HG02884 (cell line): ENCODE measurements around the gene PRKAR1B.
"Not testable (repeated sequence)": the region's sequence is repeated elsewhere in the genome, so short reads cannot be mapped to it uniquely, and the experiment has no call there.

Experiments used
- ATAC-seq: cut with Tn5 transposase; IDR thresholded peaks from one replicate; pipeline ENCODE4 v1.9.1; 2021; ENCODE audit warnings: mild to moderate bottlenecking, moderate library complexity; ENCODE audit not compliant: unreplicated experiment

PRKAR1B gene

DNA sequence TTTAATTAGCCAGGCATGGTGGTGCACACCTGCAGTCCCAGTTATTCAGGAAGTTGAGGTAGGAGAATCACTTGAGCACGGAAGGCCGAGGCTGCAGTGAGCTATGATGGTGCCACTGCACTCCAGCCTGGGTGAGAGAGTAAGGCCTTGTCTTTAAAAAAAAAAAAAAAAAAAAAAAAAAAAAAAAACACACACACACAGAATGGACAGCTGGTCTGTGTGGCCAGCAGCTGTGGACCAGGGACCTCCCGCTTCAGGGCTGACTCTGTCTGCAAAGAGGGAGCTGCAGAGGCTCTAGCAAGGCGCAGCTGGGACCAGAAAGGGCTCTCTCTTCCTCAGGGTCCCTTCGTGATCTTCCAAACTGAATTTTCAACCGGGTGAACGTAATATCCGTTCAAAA lies 54.2 kb downstream of the PRKAR1B start:
- ATAC-seq: no peak

DNA sequence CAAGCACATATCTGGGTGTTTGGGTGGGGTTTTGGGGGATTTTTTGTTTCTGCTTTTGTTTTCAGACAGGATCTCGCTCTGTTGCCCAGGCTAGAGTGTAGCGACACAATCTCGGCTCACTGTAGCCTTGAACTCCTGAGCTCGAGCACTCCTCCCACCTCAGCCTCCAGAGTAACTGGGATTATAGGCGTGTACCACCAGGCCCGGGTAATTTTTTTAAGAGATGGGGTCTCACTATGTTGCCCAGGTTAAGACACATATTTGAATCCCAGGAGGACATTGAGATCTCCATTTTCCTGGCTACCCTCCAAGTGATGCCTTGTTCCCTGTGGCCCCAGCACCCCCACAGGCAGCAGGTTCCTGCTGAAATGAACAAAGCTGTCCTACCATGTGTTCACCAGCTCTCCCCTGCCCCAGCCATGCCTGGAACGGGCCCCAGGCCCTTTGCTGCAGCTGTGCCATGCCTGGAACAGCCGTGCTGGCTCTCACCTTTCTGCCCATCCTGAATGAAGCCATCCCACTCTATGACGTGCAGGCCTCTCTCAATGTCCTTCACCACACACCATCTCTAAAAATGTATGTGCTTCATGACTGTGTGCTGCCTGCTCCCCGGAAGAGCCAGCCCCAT lies 55.6 kb downstream of the PRKAR1B start:
- ATAC-seq: no peak

DNA sequence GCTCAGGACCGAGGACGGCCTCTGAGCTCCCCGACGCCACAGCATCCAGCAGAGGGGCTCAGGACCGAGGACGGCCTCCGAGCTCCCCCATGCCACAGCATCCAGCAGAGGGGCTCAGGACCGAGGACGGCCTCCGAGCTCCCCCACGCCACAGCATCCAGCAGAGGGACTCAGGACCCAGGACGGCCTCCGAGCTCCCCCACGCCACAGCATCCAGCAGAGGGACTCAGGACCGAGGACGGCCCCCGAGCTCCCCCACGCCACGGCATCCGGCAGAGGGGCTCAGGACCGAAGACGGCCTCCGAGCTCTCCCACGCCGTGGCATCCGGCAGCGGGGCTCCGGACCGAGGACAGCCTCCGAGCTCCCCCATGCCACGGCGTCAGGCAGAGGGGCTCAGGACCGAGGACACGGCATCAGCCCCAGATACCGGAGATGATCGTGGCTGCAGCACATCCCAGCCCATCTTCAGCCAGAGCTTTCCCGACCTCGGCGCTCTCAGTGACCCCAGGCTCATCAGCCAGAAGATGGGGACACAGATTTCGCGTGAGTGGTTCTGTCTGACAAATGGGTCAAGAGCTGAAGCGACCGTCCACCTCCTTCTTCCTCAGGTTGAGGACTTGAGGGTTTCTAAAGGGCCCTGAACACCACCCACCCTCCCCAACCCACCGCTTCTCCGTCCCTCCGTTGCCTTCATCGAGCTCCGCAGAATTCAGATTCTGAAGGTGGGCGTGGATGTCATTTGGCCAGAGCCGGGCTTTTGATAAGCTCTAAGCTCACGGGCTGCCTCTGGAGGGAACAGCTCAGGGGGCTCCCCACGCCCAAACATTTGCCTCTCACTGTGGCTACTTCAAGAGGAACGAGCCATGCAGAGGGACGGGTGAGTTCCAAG lies 56.3 kb downstream of the PRKAR1B start:
- no peak for ATAC-seq

DNA sequence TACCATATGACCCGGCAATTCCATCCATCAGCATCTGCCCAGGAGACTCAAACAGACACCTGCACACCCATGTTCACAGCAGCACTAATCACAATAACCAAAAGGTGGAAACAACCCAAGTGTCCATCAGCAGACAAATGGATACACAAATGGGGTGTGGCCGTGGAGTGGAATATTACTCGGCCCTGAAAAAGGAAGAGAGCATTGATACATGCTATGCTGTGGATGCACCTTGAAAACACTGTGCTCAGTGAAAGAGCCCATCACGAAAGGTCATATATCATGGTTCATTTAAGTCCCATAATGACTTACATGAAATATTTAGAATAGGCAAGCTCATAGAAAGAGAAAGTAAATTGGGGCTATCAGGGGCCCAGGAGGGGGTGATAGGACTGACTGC lies 58.1 kb downstream of the PRKAR1B start:
- ATAC-seq: no peak

DNA sequence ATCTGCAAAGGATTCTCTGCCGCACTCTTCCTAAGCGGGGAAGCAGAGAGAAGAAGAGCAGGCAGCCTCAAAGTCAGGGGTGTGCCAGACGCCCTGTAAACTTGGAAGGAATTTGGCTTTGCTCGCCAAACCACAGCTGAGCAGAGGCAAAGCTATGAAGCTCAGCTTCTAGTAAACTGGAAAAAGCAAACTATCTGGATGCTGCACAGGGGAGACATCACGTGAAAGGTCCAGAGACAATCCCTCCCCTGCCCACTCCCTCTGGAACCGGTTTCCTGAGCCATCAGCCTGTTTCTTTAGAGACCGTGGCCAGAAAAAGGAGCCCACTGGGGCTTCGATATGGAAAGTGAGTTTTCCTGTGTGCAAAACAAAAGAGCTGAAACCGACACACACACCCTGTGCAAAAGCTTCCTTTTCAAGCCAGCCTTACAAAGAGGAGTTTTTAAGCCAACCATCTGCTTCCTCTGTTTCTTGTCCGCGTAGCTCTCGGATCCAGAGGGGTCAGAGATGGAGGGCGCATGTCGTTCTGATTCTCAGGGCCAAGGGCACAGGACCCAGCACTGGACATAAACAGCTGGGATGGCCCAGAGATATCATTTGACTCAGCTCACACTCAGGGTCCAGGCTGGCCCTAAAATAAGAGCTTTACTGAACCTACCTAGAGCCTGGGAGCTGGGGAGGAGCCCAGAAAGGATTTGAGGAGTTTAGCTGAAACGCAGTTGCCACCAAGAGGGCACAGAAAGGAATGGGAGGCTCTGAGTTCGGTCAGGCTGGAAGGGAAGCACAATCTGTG lies 58.7 kb downstream of the PRKAR1B start:
- ATAC-seq: no peak

DNA sequence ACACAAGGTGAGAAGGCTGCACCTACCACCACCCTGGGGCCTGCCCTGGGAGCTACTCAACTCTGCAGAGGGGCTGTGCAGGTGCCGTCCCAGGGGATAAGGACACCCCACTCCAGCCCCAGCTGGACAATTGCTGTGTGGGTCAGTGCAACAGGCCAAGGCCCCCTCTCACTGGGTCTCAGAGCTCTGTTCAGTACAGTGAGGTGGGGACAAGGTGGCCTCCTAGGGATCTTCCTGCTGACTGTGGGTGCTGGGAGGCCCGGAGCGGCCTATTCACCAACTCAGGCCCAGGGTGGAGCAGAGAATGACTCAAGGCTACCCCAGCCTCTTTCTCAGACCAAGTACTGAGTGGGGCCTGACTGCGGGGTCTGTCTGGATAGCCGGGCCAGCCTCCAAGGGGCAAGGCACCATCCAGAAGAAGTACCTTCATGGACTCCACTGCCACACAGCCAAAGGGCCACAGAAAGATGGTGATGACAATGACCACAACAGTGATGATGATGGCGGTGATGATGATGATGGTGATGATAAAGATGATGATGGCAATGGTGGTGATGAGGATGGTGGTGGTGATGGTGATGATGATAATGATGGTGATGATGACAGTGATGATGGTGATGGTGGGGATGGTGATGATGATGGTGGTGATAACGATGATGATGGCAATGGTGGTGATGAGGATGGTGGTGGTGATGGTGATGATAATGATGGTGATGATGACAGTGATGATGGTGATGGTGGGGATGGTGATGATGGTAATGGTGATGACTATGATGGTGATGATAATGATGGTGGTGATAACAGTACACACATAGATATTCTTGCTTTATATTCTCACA lies 60.4 kb downstream of the PRKAR1B start:
- ATAC-seq: no peak

DNA sequence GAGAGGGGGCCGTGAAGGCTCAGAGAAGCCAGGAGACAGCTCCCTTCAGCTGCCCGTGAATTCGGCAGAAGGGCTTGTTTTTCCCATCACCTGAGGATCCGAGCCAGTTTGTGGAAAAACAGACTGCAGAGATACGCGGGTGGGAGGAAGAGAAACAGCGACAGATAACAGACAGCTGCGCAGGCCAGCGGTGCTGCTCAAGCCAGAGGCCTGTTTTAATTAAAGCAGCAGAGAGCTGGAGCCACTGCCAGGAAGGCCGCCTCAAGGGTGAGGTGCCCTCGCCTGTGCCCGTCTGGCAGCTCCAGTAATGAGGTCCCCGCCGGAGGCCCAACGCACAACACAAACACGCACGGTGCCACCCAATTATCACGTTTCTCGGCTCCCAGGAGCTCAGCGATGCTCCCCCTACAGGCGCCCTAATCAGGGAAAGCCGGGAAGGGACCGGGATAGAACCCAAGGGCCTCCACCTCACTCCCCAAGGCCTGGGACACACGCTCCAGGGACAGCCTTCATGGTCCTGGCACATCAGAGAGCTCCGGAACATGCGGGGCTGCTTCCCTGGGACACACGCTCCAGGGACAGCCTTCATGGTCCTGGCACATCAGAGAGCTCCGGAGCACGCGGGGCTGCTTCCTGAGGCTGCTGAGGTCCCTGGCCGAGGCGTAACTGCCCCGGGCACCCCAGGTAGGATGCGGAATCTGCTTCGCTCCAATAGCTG lies 61.2 kb downstream of the PRKAR1B start:
- no peak for ATAC-seq

DNA sequence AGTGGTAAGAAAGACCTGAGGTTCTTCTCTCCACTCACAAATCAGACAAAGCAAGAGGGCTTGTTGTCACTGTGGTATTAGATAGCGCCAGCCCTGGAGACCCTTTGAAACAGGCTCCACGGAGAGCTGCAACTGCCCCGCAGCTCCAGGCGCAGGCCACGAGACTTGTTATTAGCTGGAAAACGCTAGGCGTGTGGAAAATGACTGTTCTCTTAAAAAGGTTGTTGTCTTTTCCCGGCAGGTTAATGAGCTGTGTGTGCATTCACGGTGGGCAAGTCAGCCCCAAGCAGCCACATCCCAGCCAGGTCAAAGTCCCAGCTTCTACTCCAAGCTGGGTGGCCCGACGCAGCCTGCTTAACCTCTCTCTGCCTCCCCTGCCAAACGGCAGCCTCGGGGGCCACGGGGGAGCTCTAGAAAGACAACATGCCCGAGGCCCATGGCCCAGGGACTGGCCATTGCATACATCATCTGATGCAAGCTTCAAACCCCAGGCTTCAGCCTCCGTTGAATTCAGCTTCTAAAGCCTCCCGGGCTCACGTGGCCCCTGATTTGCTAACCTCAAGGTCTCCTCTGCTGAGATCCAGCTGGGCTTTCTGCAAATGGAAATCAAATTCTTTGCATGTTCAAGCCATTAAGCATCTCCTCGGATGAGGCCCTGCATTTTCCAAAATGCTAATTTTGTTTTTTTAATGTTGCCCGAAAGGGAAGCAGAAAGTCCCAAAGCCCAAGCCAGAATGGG lies 61.9 kb downstream of the PRKAR1B start:
- ATAC-seq: no peak

DNA sequence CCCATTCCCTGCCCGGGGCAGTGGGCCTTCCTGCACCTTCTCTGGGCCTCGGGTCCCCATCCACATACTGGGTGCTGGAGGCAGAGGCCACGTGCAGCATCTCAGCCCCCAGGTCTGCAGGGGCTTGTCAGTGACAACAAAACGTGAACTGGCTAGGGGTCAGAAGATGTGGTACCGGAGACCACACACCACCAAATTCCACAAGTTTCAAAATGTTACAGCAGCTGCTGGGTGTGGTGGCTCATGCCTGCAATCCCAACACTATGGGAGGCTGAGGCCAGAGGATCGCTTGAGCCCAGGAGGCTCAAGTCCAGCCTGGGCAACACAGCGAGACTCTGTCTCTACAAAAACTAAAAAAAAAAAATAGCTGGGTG lies 62.7 kb downstream of the PRKAR1B start:
- no peak for ATAC-seq

DNA sequence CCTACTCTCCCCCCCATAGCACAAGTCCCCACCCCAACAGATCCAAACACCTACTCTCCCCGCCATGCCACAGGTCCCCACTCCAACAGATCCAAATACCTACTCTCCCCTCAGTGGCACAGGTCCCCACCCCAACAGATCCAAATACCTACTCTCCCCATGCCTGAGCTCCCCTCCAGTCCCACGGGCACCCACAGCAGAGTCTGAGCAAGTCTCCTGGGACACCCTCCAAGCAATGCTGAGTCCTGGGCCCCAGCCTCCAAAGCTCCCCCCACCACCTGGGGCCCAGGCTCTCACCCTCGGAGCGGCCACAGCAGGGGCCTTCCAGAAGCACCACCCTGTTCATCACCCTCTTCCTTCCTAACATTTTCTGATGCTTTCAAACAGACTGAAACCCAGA lies 64.5 kb downstream of the PRKAR1B start:
- ATAC-seq: no peak

DNA sequence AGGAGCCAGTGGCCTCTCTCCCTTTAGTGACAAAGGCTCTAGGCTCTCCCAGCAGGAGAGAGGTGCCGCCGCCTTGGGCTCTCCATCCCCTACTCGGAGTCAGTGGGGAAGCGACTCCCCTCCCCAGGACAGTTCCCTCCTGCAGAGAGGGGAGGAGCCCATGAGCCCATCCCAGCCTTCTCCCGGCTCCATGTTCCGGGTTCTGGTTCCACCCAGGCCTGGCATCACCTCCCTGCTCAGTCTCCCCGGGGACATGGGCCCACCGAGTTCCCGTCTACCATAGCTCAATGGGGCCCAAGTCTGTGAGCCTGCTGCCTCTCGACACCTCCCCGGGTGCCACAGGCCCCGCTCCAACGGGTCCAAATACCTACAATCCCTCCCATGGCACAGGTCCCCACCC lies 67.1 kb downstream of the PRKAR1B start:
- no peak for ATAC-seq

DNA sequence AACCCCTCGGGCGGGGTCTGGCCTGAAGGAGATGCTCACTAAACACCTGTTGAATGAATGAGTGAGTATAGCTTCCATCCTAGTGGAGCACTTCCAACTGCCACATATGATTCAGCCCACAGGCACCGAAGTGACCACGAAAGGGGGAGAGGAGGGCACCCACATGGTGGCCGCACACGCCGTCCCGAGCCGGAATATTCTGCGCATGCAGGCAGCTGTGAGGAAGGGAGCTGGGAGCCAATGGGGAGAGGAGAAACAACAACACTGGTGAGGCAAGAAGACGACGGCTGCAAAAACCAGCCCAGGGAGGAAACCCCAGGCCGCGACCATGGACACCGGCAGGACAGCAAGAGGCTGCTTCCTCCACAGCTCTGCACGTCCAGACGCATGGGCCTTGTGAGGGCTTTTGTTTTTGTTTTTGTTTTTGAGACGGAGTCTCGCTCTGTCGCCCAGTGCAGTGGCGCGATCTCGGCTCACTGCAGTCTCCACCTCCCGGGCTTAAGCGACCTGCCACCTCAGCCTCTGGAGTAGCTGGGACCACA lies 67.7 kb downstream of the PRKAR1B start:
- ATAC-seq: no peak

DNA sequence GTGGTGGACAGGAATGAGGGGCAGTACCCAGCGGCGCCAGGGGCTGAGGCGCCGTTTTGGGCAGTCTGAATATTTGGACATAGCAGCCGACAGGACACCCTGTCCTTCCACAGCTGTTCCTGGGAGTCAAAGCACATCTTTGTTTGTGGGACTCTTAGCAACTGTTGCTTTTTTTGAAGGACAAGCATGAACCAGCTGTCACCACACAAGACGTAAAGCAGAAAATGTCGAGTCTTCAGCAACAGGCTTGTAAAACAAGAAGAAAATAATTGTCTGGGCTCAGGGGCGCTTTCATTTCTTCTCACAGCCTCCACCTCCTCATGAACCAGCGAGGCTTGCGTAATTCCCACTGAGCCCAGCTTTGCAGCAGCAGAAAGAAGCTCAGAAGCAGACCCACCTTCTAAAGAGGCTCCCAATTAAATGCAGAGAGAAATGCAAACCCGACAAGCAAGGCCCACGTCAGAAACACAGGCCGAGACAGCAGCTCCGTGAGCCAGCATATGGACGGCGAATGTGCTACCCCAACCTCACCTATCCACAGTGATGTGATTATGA lies 69.4 kb downstream of the PRKAR1B start:
- no peak for ATAC-seq

DNA sequence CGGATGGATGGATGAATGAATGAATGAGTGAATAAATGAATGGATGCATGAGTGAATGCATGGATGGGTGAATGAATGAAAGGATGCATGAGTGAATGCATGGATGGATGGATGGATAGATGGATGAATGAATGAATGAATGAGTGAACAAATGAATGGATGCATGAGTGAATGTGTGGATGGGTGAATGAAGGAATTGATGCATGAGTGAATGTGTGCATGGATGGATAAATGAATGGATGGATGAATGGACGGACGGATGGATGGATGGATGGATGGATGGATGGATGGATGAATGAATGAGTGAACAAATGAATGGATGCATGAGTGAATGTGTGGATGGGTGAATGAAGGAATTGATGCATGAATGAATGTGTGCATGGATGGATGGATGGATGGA lies 70.1 kb downstream of the PRKAR1B start:
- ATAC-seq: not testable (repeated sequence)

DNA sequence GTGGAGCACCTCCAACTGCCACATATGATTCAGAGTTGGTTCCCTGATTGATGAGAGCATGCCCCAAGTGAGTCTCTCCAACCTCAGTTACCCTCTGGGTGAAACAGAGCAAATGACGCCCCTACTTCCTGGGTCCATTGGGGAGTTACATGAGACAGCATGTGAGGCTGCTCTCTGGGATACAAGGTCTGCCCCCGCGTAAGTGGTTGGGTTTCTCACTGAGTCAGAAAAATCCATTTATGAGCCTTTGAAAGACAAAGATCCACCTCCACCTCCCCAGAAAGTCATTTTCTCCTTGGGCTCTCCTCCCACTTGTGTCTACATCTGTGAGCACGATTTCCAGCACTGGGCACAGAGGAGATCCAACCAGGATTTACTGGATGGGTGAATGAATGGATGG lies 71.3 kb downstream of the PRKAR1B start:
- ATAC-seq: no peak

DNA sequence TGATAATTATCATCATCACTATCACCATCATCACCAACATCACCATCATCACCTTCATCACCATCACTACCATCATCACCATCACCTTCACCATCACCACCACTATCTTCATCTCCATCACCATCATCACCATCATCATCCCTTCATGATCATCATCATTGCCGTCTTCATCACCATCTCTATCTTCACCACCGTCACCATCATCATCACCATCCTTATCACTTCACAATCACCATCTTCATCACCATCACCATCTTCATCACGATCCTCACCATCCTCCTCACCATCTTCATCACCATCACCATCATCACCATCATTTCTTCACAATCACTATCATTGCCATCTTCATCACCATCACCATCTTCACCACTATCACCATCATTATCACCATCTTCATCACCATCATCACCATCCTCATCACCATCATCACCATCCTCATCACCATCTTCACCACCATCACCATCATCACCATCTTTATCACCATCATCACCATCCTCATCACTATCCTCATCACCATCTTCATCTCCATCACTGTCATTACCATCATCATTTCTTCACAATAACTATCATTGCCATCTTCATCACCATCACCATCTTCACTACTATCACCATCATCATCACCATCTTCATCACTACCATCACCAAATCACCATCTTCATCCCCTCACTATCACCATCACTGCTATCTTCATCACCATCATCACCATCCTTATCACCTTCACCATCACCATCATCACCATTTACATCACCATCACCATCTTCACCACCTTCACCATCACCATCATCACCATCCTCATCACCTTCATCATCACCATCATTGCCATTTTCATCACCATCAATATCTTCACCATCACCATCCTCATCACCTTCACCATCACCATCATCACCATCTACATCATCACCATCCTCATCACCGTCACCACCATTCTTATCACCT lies 73.0 kb downstream of the PRKAR1B start:
- ATAC-seq: no peak

DNA sequence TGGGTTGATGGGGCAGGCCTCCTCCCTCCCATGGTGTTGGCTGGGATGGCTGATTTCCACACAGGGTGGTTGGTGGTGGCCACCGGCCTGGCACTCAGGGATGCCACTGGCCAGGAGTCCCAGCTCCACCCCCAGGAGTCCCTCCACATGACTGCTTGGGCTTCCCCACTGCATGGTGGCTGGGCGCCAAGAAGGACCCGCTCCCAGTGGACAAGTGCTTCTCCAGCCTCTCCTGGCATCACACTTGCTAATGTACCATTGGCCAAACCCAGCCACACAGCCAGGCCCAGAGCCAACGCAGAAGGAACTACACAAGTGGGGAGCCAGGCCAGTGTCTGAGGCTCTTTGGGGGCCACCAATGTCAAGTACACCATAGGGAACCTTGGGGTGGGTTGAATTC lies 74.2 kb downstream of the PRKAR1B start:
- no peak for ATAC-seq

DNA sequence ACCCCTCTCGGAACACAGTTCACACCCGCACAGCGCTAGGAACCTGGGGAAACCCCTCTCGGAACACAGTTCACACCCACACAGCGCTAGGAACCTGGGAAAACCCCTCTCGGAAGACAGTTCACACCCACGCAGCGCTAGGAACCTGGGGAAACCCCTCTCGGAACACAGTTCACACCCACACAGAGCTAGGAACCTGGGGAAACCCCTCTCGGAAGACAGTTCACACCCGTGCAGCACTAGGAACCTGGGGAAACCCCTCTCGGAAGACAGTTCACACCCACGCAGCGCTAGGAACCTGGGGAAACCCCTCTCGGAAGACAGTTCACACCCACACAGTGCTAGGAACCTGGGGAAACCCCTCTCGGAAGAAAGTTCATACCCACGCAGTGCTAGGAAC lies 74.9 kb downstream of the PRKAR1B start:
- not testable (repeated sequence) for ATAC-seq
